A673 (cell line): ENCODE data around the gene TUBA4A.

ENCODE experiments used
- EZH2 ChIP-seq: fragments of 200-600 bp; sonication (generic); IDR thresholded peaks from 2 replicates; pipeline ENCODE4 v1.6.1; 2017; ENCODE audit warnings: borderline replicate concordance, low read depth, mild to moderate bottlenecking, mixed read lengths, antibody characterized with exemption, low read length; ENCODE audit not compliant: poor library complexity, severe bottlenecking
- TF ChIP-seq, protein P1 (sequence below): fragments of 300-800, 200-600 bp; sonication (generic); conservative IDR thresholded peaks from 2 replicates; pipeline ENCODE4 v1.5.1; 2017; ENCODE audit warnings: low read depth, mild to moderate bottlenecking, antibody characterized with exemption, low read length, moderate library complexity, mixed read lengths

DNA sequence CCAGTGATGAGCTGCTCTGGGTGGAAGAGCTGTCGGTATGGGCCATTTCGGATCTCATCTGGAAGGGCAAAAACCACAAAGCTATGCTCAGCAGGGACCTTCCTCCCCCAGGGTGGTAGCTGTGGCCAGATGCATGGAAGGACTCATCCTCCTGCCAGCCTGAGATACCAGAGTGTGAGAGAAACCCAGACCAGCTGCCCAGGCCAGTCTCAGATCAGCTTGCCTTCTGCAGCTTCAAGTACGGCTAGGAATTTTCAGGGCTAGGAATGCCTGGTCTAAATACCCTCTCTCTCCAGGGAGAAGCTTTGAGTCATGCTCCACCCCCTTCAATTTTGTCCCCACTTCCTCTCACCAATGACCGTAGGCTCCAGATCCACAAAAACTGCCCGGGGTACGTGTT, 2.1 kb downstream of the TUBA4A start:
- TF ChIP-seq, protein P1, sequence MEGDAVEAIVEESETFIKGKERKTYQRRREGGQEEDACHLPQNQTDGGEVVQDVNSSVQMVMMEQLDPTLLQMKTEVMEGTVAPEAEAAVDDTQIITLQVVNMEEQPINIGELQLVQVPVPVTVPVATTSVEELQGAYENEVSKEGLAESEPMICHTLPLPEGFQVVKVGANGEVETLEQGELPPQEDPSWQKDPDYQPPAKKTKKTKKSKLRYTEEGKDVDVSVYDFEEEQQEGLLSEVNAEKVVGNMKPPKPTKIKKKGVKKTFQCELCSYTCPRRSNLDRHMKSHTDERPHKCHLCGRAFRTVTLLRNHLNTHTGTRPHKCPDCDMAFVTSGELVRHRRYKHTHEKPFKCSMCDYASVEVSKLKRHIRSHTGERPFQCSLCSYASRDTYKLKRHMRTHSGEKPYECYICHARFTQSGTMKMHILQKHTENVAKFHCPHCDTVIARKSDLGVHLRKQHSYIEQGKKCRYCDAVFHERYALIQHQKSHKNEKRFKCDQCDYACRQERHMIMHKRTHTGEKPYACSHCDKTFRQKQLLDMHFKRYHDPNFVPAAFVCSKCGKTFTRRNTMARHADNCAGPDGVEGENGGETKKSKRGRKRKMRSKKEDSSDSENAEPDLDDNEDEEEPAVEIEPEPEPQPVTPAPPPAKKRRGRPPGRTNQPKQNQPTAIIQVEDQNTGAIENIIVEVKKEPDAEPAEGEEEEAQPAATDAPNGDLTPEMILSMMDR: no peak
- TF ChIP-seq EZH2: no peak
